IMR-90 (cell line): ENCODE data around the gene CERK. TPM values are rescaled to one million over a fixed set of nuclear protein-coding genes. Genes with fewer than 3 reads are reported as not detected.

Source experiments
- ATAC-seq: fragments of 200-7000 bp; cut with Tn5 transposase; 2 replicates; pipeline ENCODE4 v1.9.1; 2020; ENCODE audit warnings: low read depth, mild to moderate bottlenecking, moderate library complexity
- BruUV-seq: library from RNA; stranded (reverse); fragments of 400-500 nt; replicated peaks from 2 replicates; lab custom pipeline; 2021; lab: Mats Ljungman, UMichigan
- CTCF ChIA-PET: fragments of 300-600 bp; formaldehyde crosslinking; extraction: SDS; loops from one replicate; lab custom pipeline; 2021; ENCODE audit warnings: antibody characterized with exemption; lab: Yijun Ruan, JAX
- POLR2A ChIA-PET: fragments of 300-600 bp; sonication (Branson Sonifier 250); formaldehyde crosslinking; loops from one replicate; lab custom pipeline; 2022; ENCODE audit warnings: antibody characterized with exemption; ENCODE audit not compliant: unreplicated experiment; lab: Charles Lee
- DNase-seq: peaks from one replicate; pipeline ENCODE4 v3.0.0; 2013
- H2AFZ ChIP-seq: replicated peaks from 2 replicates; pipeline ENCODE3; 2013; ENCODE audit warnings: low read length, mild to moderate bottlenecking; ENCODE audit not compliant: poor library complexity
- H2AK5ac ChIP-seq: 2 replicates; pipeline ENCODE4 v1.6.1; 2013; ENCODE audit warnings: low read depth, low read length, inconsistent platforms
- H2AK9ac ChIP-seq: replicated peaks from 2 replicates; pipeline ENCODE3; 2013; ENCODE audit warnings: mild to moderate bottlenecking, low read depth, low read length, moderate library complexity; ENCODE audit not compliant: poor library complexity
- H2BK120ac ChIP-seq: 2 replicates; pipeline ENCODE4 v1.6.1; 2013; ENCODE audit warnings: low read depth, low read length, inconsistent platforms
- H2BK15ac ChIP-seq: 3 replicates; pipeline ENCODE4 v1.6.1; 2013; ENCODE audit warnings: low read depth, low read length, inconsistent platforms
- H2BK20ac ChIP-seq: 2 replicates; pipeline ENCODE4 v1.6.1; 2013; ENCODE audit warnings: low read depth, mild to moderate bottlenecking, inconsistent platforms, low read length, moderate library complexity
- H2BK5ac ChIP-seq: 2 replicates; pipeline ENCODE4 v1.6.1; 2013; ENCODE audit warnings: mild to moderate bottlenecking, low read depth, low read length, inconsistent platforms; ENCODE audit not compliant: poor library complexity, severe bottlenecking
- H3K14ac ChIP-seq: replicated peaks from 2 replicates; pipeline ENCODE4 v1.6.1; 2013; ENCODE audit warnings: low read depth, low read length, inconsistent platforms
- H3K18ac ChIP-seq: 2 replicates; pipeline ENCODE4 v1.6.1; 2013; ENCODE audit warnings: low read depth, low read length, control low read depth
- H3K23ac ChIP-seq: 2 replicates; pipeline ENCODE4 v1.6.1; 2013; ENCODE audit warnings: low read depth, low read length, inconsistent platforms
- H3K27ac ChIP-seq: 2 replicates; pipeline ENCODE4 v1.5.1; 2013; ENCODE audit warnings: mild to moderate bottlenecking, control low read depth, low read length; ENCODE audit not compliant: insufficient read depth
- H3K27me3 ChIP-seq: 2 replicates; pipeline ENCODE4 v1.6.1; 2013; ENCODE audit warnings: low read length; ENCODE audit not compliant: control insufficient read depth, insufficient read depth
- H3K36me3 ChIP-seq: 2 replicates; pipeline ENCODE4 v1.6.1; 2013; ENCODE audit warnings: low read length, mixed read lengths; ENCODE audit not compliant: control insufficient read depth, insufficient read depth
- H3K4ac ChIP-seq: 2 replicates; pipeline ENCODE4 v1.6.1; 2013; ENCODE audit warnings: low read depth, low read length, inconsistent platforms
- H3K4me1 ChIP-seq: 2 replicates; pipeline ENCODE4 v1.6.1; 2013; ENCODE audit warnings: low read length, mixed read lengths; ENCODE audit not compliant: control insufficient read depth, insufficient read depth
- H3K4me2 ChIP-seq: 2 replicates; pipeline ENCODE4 v1.6.1; 2013; ENCODE audit warnings: low read depth, mild to moderate bottlenecking, control low read depth, low read length, moderate library complexity
- H3K4me3 ChIP-seq: 2 replicates; pipeline ENCODE4 v1.5.1; 2013; ENCODE audit warnings: low read depth, mild to moderate bottlenecking, control low read depth, low read length, moderate library complexity; ENCODE audit not compliant: insufficient read depth
- H3K56ac ChIP-seq: 2 replicates; pipeline ENCODE4 v1.6.1; 2013; ENCODE audit warnings: low read length, inconsistent platforms; ENCODE audit not compliant: insufficient read depth; ENCODE audit errors: extremely low read depth
- H3K79me1 ChIP-seq, 2 experiments: 2 replicates each; pipeline ENCODE4 v1.6.1; 2013; ENCODE audit warnings: low read length in 2 of 2, inconsistent platforms in 1 of 2, low read depth in 1 of 2
- H3K9ac ChIP-seq: 2 replicates; pipeline ENCODE4 v1.6.1; 2013; ENCODE audit warnings: low read depth, low read length, control low read depth
- H3K9me1 ChIP-seq: 2 replicates; pipeline ENCODE4 v1.6.1; 2013; ENCODE audit warnings: low read length, inconsistent platforms; ENCODE audit not compliant: insufficient read depth
- H3K9me3 ChIP-seq: 2 replicates; pipeline ENCODE4 v1.6.1; 2013; ENCODE audit warnings: low read length; ENCODE audit not compliant: control insufficient read depth, insufficient read depth
- H4K20me1 ChIP-seq: 2 replicates; pipeline ENCODE4 v1.6.1; 2013; ENCODE audit warnings: low read length, inconsistent platforms; ENCODE audit not compliant: insufficient read depth
- H4K5ac ChIP-seq: 2 replicates; pipeline ENCODE4 v1.6.1; 2013; ENCODE audit warnings: mild to moderate bottlenecking, low read depth, low read length, control low read depth
- H4K8ac ChIP-seq, 2 experiments: 2 replicates each; pipeline ENCODE4 v1.6.1; 2013; ENCODE audit warnings: low read depth in 2 of 2, low read length in 2 of 2, control low read depth in 1 of 2, inconsistent platforms in 1 of 2
- H4K91ac ChIP-seq: 2 replicates; pipeline ENCODE4 v1.6.1; 2013; ENCODE audit warnings: low read depth, low read length, inconsistent platforms; ENCODE audit not compliant: insufficient read depth
- BHLHE40 ChIP-seq: fragments of 150-350 bp; IDR thresholded peaks from 2 replicates; pipeline ENCODE4 v1.6.1; 2016; ENCODE audit warnings: mild to moderate bottlenecking, low read depth, low read length
- CEBPB ChIP-seq: IDR thresholded peaks from 2 replicates; pipeline ENCODE4 v1.6.1; 2012; ENCODE audit warnings: low read depth, low read length, improper control_type of control experiment
- CHD1 ChIP-seq: IDR thresholded peaks from 2 replicates; pipeline ENCODE4 v1.6.1; 2012; ENCODE audit warnings: low read depth, low read length, improper control_type of control experiment
- CTCF ChIP-seq: conservative IDR thresholded peaks from 2 replicates; pipeline ENCODE4 v1.5.1; 2012; ENCODE audit warnings: mild to moderate bottlenecking, low read depth, low read length, improper control_type of control experiment
- FOS ChIP-seq: fragments of 150-350 bp; IDR thresholded peaks from 2 replicates; pipeline ENCODE4 v1.6.1; 2016; ENCODE audit warnings: low read depth, low read length
- MAFK ChIP-seq: IDR thresholded peaks from 2 replicates; pipeline ENCODE4 v1.6.1; 2012; ENCODE audit warnings: low read depth, low read length, improper control_type of control experiment
- MAZ ChIP-seq: IDR thresholded peaks from 2 replicates; pipeline ENCODE4 v1.6.1; 2012; ENCODE audit warnings: low read depth, mild to moderate bottlenecking, low read length, improper control_type of control experiment, moderate library complexity, borderline replicate concordance
- MXI1 ChIP-seq: IDR thresholded peaks from 2 replicates; pipeline ENCODE4 v1.6.1; 2012; ENCODE audit warnings: low read depth, mild to moderate bottlenecking, low read length, moderate library complexity, borderline replicate concordance
- NFE2L2 ChIP-seq: fragments of 150-350 bp; IDR thresholded peaks from 2 replicates; pipeline ENCODE4 v1.6.1; 2016; ENCODE audit warnings: low read depth, mild to moderate bottlenecking, low read length
- POLR2A ChIP-seq: IDR thresholded peaks from 2 replicates; pipeline ENCODE4 v1.6.1; 2012; ENCODE audit warnings: mild to moderate bottlenecking, low read depth, low read length
- RAD21 ChIP-seq: IDR thresholded peaks from 2 replicates; pipeline ENCODE4 v1.6.1; 2012; ENCODE audit warnings: low read length, improper control_type of control experiment
- RCOR1 ChIP-seq: IDR thresholded peaks from 2 replicates; pipeline ENCODE4 v1.6.1; 2012; ENCODE audit warnings: mild to moderate bottlenecking, low read length, improper control_type of control experiment; ENCODE audit not compliant: insufficient replicate concordance
- RFX5 ChIP-seq: IDR thresholded peaks from 2 replicates; pipeline ENCODE4 v1.8.0; 2012; ENCODE audit warnings: low read depth, mild to moderate bottlenecking, low read length, moderate library complexity
- SMC3 ChIP-seq: fragments of 150-350 bp; IDR thresholded peaks from 2 replicates; pipeline ENCODE4 v1.6.1; 2016; ENCODE audit warnings: low read depth, mild to moderate bottlenecking, antibody characterized with exemption, low read length, moderate library complexity
- WGBS, 2 experiments: methylation state at CpG; one replicate each; pipeline versions ENCODE4 v1.1.5 to v1.1.7; 2013; ENCODE audit warnings: missing lambda C conversion rate in 2 of 2; ENCODE audit not compliant: insufficient read length in 1 of 2; ENCODE audit errors: extremely low coverage in 2 of 2; 5-methylcytosine and 5-hydroxymethylcytosine counted together
- dilution Hi-C: fragments of 300-500 bp; cut with HindIII; formaldehyde crosslinking; loops from one replicate; pipeline ENCODE4 v1.14.3; 2018; ENCODE audit warnings: low sequenced_read_pairs; ENCODE audit not compliant: unreplicated experiment
- in situ Hi-C: fragments of 300-500 bp; cut with MboI; formaldehyde crosslinking; loops from 3 replicates; pipeline ENCODE4 v1.14.3; 2019; ENCODE audit warnings: low sequenced_read_pairs, inconsistent platforms, mixed read lengths
- intact Hi-C: fragments of 100-400 bp; cut with micrococcal nuclease; formaldehyde crosslinking; loops from 2 replicates; pipeline ENCODE4 v1.10.0; 2022
- polyA plus RNA-seq, 3 experiments: library from polyadenylated mRNA; depleted of rRNA; stranded (reverse); fragments of >200 nt; gene quantifications; 2 replicates each; pipeline ENCODE4 v1.2.3, GENCODE V29; 2012; ENCODE audit warnings: low replicate concordance in 1 of 3
- total RNA-seq: library from RNA; depleted of rRNA; stranded (reverse); fragments of >200 nt; gene quantifications from 2 replicates; pipeline ENCODE4 v1.2.3, GENCODE V29; 2012
- TF ChIP-seq, protein P1 (sequence below): fragments of 150-350 bp; IDR thresholded peaks from 2 replicates; pipeline ENCODE4 v1.6.1; 2016; ENCODE audit warnings: low read depth, mild to moderate bottlenecking, low read length, moderate library complexity, borderline replicate concordance
- TF ChIP-seq, protein P2 (sequence below): fragments of 150-350 bp; IDR thresholded peaks from 2 replicates; pipeline ENCODE4 v1.6.1; 2017; ENCODE audit warnings: mild to moderate bottlenecking, antibody characterized with exemption, low read length, low read depth

Gene CERK
- total and polyA plus RNA-seq, 2 of the 4 experiments (the other 2 are of a cell fraction) = 25.3 to 38.7 TPM

- intact Hi-C loops (no loop called here), dilution Hi-C loops (no loop called here), in situ Hi-C loops (no loop called here)
- no peak overlapping the region for H4K5ac ChIP-seq
- H3K4ac ChIP-seq = no peak overlapping the region
- peaks cover 36 to 78% of the 10 kb centered on the region in 2 experiments for H3K79me1 ChIP-seq
- H3K4me3 ChIP-seq = no peak overlapping the region
- H4K8ac ChIP-seq = no peak overlapping the region
- no peaks in the 10 kb centered on the region for H3K27me3 ChIP-seq
- no TSS peak for BruUV-seq
- H4K91ac ChIP-seq = no peak overlapping the region
- H3K18ac ChIP-seq = no peak overlapping the region
- no peak overlapping the region for H3K14ac ChIP-seq
- 96% methylated on average over 14 of the region's 14 CpGs; no CpG with 5 or more reads in 1 of the 2 experiments for WGBS, 2 experiments
- H4K20me1 ChIP-seq = peaks cover 82% of the 10 kb centered on the region
- POLR2A ChIA-PET = no interaction called here
- no peaks in the 10 kb centered on the region for H3K9me3 ChIP-seq
- no peak overlapping the region for H3K9ac ChIP-seq
- CTCF ChIA-PET = no interaction called here
- no peak overlapping the region for H2AK5ac ChIP-seq
- peaks cover 23% of the 10 kb centered on the region for H3K9me1 ChIP-seq
- H3K36me3 ChIP-seq = peaks cover 23% of the 10 kb centered on the region
- H2AFZ ChIP-seq = no peak overlapping the region
- no peak overlapping the region for H2BK120ac ChIP-seq
- H2BK15ac ChIP-seq = no peak overlapping the region
- no peak overlapping the region for H3K27ac ChIP-seq
- no peak overlapping the region for H2BK20ac ChIP-seq
- no peak overlapping the region for H3K4me2 ChIP-seq
- no peak overlapping the region for H2BK5ac ChIP-seq
- no peak overlapping the region for H3K56ac ChIP-seq
- DNase-seq (no peak), ATAC-seq (no peak)
- peaks cover 36% of the 10 kb centered on the region for H3K4me1 ChIP-seq
- no peak overlapping the region for H3K23ac ChIP-seq
- H2AK9ac ChIP-seq = no peak overlapping the region
- no peak for TF ChIP-seq NFE2L2
- no peak for TF ChIP-seq RAD21
- no peak for TF ChIP-seq SMC3
- no peak for TF ChIP-seq CEBPB
- TF ChIP-seq POLR2A = no peak
- TF ChIP-seq CTCF = no peak
- no peak for TF ChIP-seq RCOR1
- TF ChIP-seq FOS = no peak
- no peak for TF ChIP-seq BHLHE40
- no peak for TF ChIP-seq MAZ
- TF ChIP-seq, protein P1, sequence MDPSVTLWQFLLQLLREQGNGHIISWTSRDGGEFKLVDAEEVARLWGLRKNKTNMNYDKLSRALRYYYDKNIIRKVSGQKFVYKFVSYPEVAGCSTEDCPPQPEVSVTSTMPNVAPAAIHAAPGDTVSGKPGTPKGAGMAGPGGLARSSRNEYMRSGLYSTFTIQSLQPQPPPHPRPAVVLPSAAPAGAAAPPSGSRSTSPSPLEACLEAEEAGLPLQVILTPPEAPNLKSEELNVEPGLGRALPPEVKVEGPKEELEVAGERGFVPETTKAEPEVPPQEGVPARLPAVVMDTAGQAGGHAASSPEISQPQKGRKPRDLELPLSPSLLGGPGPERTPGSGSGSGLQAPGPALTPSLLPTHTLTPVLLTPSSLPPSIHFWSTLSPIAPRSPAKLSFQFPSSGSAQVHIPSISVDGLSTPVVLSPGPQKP = no peak
- TF ChIP-seq MXI1 = no peak
- no peak for TF ChIP-seq RFX5
- no peak for TF ChIP-seq MAFK
- TF ChIP-seq, protein P2, sequence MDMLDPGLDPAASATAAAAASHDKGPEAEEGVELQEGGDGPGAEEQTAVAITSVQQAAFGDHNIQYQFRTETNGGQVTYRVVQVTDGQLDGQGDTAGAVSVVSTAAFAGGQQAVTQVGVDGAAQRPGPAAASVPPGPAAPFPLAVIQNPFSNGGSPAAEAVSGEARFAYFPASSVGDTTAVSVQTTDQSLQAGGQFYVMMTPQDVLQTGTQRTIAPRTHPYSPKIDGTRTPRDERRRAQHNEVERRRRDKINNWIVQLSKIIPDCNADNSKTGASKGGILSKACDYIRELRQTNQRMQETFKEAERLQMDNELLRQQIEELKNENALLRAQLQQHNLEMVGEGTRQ = no peak
- no peak for TF ChIP-seq CHD1
Observed at GRCh38 chr22:46732041-46732379, 6.0 kb downstream of the CERK start.
